SK-N-SH (cell line): Measurements from ENCODE around the gene ZNF277. TPM values are rescaled to one million over a fixed set of nuclear protein-coding genes. Genes with fewer than 3 reads are reported as not detected.

Source experiments
- CTCF ChIA-PET: fragments of 300-600, 350-600 bp; formaldehyde crosslinking; extraction: SDS; loops from one replicate; lab custom pipeline; 2021; lab: Yijun Ruan, JAX
- POLR2A ChIA-PET: fragments of 350-600 bp; sonication (Branson Sonifier 250); formaldehyde crosslinking; extraction: SDS; loops from one replicate; lab custom pipeline; 2020; ENCODE audit warnings: antibody characterized with exemption, inconsistent platforms; lab: Yijun Ruan, JAX
- DNase-seq: peaks from one replicate; pipeline ENCODE4 v3.0.0; 2012
- H2AFZ ChIP-seq: fragments of 200-600 bp; sonication (generic); 2 replicates; pipeline ENCODE4 v1.8.1; 2016; ENCODE audit warnings: antibody characterized with exemption, mild to moderate bottlenecking, low read depth
- H3F3A ChIP-seq: fragments of 200-600 bp; sonication (generic); replicated peaks from 2 replicates; pipeline ENCODE3; 2016; ENCODE audit warnings: antibody characterized with exemption, mild to moderate bottlenecking; ENCODE audit not compliant: insufficient read depth
- H3K27ac ChIP-seq, 2 experiments: fragments of 200-500 bp in 1 of 2; fragments of 200-600 bp in 1 of 2; sonication (Bioruptor generic) in 1 of 2; sonication (generic), shearing (Covaris generic) in 1 of 2; 2 replicates each; pipeline versions ENCODE4 v1.5.1 to v1.6.1; 2014 to 2016; ENCODE audit warnings: low read depth in 2 of 2, inconsistent platforms in 1 of 2, low read length in 1 of 2, mild to moderate bottlenecking in 1 of 2, mixed read lengths in 1 of 2
- H3K27me3 ChIP-seq: fragments of 200-600 bp; sonication (generic), shearing (Covaris generic); 2 replicates; pipeline ENCODE4 v1.6.1; 2016; ENCODE audit warnings: mixed run types; ENCODE audit not compliant: insufficient read depth
- H3K36me3 ChIP-seq, 2 experiments: fragments of 200-500 bp in 1 of 2; fragments of 200-600 bp in 1 of 2; sonication (Bioruptor generic) in 1 of 2; sonication (generic) in 1 of 2; replicated peaks in 1 of 2; 2 replicates each; pipeline versions ENCODE3 to v1.5.1; 2014 to 2016; ENCODE audit warnings: low read length in 1 of 2, mild to moderate bottlenecking in 1 of 2; ENCODE audit not compliant: insufficient read depth in 2 of 2, control insufficient read depth in 1 of 2
- H3K4me1 ChIP-seq, 2 experiments: fragments of 200-500 bp in 1 of 2; fragments of 200-600 bp in 1 of 2; sonication (Bioruptor generic) in 1 of 2; sonication (generic), shearing (Covaris generic) in 1 of 2; 2 replicates each; pipeline versions ENCODE4 v1.5.1 to v1.6.1; 2014 to 2016; ENCODE audit warnings: low read depth in 1 of 2, low read length in 1 of 2, mixed run types in 1 of 2; ENCODE audit not compliant: insufficient read depth in 2 of 2, control insufficient read depth in 1 of 2
- H3K4me2 ChIP-seq: fragments of 200-600 bp; sonication (generic), shearing (Covaris generic); 2 replicates; pipeline ENCODE4 v1.6.1; 2017; ENCODE audit warnings: mixed run types
- H3K4me3 ChIP-seq, 2 experiments: fragments of 200-500 bp in 1 of 2; fragments of 200-600 bp in 1 of 2; sonication (Bioruptor generic) in 1 of 2; sonication (generic), shearing (Covaris generic) in 1 of 2; 2 replicates each; pipeline versions ENCODE4 v1.5.1 to v1.8.1; 2014 to 2016; ENCODE audit warnings: low read depth in 2 of 2, inconsistent platforms in 1 of 2, low read length in 1 of 2, mild to moderate bottlenecking in 1 of 2, mixed read lengths in 1 of 2, moderate library complexity in 1 of 2
- H3K79me2 ChIP-seq: fragments of 200-600 bp; sonication (generic); 2 replicates; pipeline ENCODE4 v1.8.1; 2017; ENCODE audit warnings: mild to moderate bottlenecking; ENCODE audit not compliant: insufficient read depth
- H3K9ac ChIP-seq: fragments of 200-600 bp; sonication (generic); 2 replicates; pipeline ENCODE4 v1.6.1; 2017; ENCODE audit warnings: mixed run types
- H3K9me2 ChIP-seq: fragments of 200-600 bp; sonication (generic); 2 replicates; pipeline ENCODE4 v1.6.1; 2017; ENCODE audit warnings: mixed run types
- H3K9me3 ChIP-seq: fragments of 200-600 bp; sonication (generic); 2 replicates; pipeline ENCODE4 v1.6.1; 2017; ENCODE audit warnings: mixed run types, mild to moderate bottlenecking, moderate library complexity
- H4K20me1 ChIP-seq: fragments of 200-600 bp; sonication (generic); 2 replicates; pipeline ENCODE4 v1.6.1; 2017; ENCODE audit warnings: mild to moderate bottlenecking, mixed run types; ENCODE audit not compliant: insufficient read depth
- CHD2 ChIP-seq: fragments of 150-350 bp; IDR thresholded peaks from 2 replicates; pipeline ENCODE4 v1.6.1; 2018; ENCODE audit warnings: low read length; ENCODE audit not compliant: partially characterized antibody
- EP300 ChIP-seq, 2 experiments: IDR thresholded peaks; 2 replicates each; pipeline versions ENCODE4 v1.4.0 to v1.6.1; 2012; ENCODE audit warnings: borderline replicate concordance in 1 of 2, low read depth in 1 of 2, low read length in 1 of 2
- FOSL2 ChIP-seq: IDR thresholded peaks from 2 replicates; pipeline ENCODE4 v1.4.0; 2012; ENCODE audit warnings: low read depth, mild to moderate bottlenecking, moderate library complexity, borderline replicate concordance
- GABPA ChIP-seq: IDR thresholded peaks from 2 replicates; pipeline ENCODE4 v1.4.0; 2012; ENCODE audit warnings: low read depth, mild to moderate bottlenecking
- JUND ChIP-seq: IDR thresholded peaks from 2 replicates; pipeline ENCODE4 v1.4.0; 2012
- MEF2A ChIP-seq: IDR thresholded peaks from 2 replicates; pipeline ENCODE4 v1.4.0; 2012; ENCODE audit warnings: low read depth, borderline replicate concordance
- MXI1 ChIP-seq: IDR thresholded peaks from 2 replicates; pipeline ENCODE4 v1.6.1; 2012; ENCODE audit warnings: mild to moderate bottlenecking, low read depth, low read length, improper control_type of control experiment
- NFIC ChIP-seq: IDR thresholded peaks from 2 replicates; pipeline ENCODE4 v1.4.0; 2012; ENCODE audit warnings: borderline replicate concordance
- NRF1 ChIP-seq: IDR thresholded peaks from 2 replicates; pipeline ENCODE4 v1.6.1; 2012; ENCODE audit warnings: low read depth, mild to moderate bottlenecking, low read length
- RAD21 ChIP-seq: IDR thresholded peaks from 2 replicates; pipeline ENCODE4 v1.6.1; 2012; ENCODE audit warnings: mild to moderate bottlenecking, low read length
- SIN3A ChIP-seq: IDR thresholded peaks from 2 replicates; pipeline ENCODE4 v1.6.1; 2012; ENCODE audit warnings: low read depth, mild to moderate bottlenecking, low read length, moderate library complexity, borderline replicate concordance
- SMC3 ChIP-seq: IDR thresholded peaks from 2 replicates; pipeline ENCODE4 v1.6.1; 2012; ENCODE audit warnings: low read depth, low read length, improper control_type of control experiment
- WGBS: methylation state at CpG from one replicate; pipeline ENCODE4 v1.1.6; 2017; ENCODE audit warnings: low lambda C conversion rate; 5-methylcytosine and 5-hydroxymethylcytosine counted together
- polyA plus RNA-seq, 3 experiments: library from polyadenylated mRNA; depleted of rRNA; stranded (reverse); fragments of >200 nt; gene quantifications; 2 replicates each; pipeline ENCODE4 v1.2.3, GENCODE V29; 2012
- TF ChIP-seq, protein P1 (sequence below): IDR thresholded peaks from 2 replicates; pipeline ENCODE4 v1.4.0; 2012; ENCODE audit warnings: low read depth, borderline replicate concordance
- TF ChIP-seq, protein P2 (sequence below): IDR thresholded peaks from 2 replicates; pipeline ENCODE4 v1.4.0; 2012; ENCODE audit warnings: low read depth, borderline replicate concordance

Gene ZNF277
- polyA plus RNA-seq, 1 of the 3 experiments (the other 2 are of a cell fraction): 11.5 TPM

- H3K4me1 ChIP-seq: peaks cover 0 to 14% of the 10 kb centered on the region in 2 experiments; a peak in 2 of 4 replicates
- no peak overlapping the region for H3K4me2 ChIP-seq
- H2AFZ ChIP-seq: no peak overlapping the region
- no peak for DNase-seq
- ChIA-PET CTCF (no interaction called here), POLR2A (no interaction called here)
- no peak overlapping the region for H3K4me3 ChIP-seq
- H3F3A ChIP-seq: no peaks in the 10 kb centered on the region
- H3K79me2 ChIP-seq: no peaks in the 10 kb centered on the region
- H3K27ac ChIP-seq: no peak overlapping the region
- H3K9me3 ChIP-seq: no peaks in the 10 kb centered on the region
- H3K27me3 ChIP-seq: no peaks in the 10 kb centered on the region
- TF ChIP-seq FOSL2: no peak
- TF ChIP-seq, protein P1, sequence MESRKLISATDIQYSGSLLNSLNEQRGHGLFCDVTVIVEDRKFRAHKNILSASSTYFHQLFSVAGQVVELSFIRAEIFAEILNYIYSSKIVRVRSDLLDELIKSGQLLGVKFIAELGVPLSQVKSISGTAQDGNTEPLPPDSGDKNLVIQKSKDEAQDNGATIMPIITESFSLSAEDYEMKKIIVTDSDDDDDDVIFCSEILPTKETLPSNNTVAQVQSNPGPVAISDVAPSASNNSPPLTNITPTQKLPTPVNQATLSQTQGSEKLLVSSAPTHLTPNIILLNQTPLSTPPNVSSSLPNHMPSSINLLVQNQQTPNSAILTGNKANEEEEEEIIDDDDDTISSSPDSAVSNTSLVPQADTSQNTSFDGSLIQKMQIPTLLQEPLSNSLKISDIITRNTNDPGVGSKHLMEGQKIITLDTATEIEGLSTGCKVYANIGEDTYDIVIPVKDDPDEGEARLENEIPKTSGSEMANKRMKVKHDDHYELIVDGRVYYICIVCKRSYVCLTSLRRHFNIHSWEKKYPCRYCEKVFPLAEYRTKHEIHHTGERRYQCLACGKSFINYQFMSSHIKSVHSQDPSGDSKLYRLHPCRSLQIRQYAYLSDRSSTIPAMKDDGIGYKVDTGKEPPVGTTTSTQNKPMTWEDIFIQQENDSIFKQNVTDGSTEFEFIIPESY: no peak
- TF ChIP-seq RAD21: no peak
- TF ChIP-seq, all 33 proteins: peak for 0
- no peaks in the 10 kb centered on the region for H3K36me3 ChIP-seq
- H3K9ac ChIP-seq: no peak overlapping the region
- H4K20me1 ChIP-seq: no peaks in the 10 kb centered on the region
- 98% methylated on average over 2 of the region's 2 CpGs for WGBS
- no peaks in the 10 kb centered on the region for H3K9me2 ChIP-seq
Observed at GRCh38 chr7:112168915-112169314, 37.6 kb upstream of the ZNF277 start.

GRCh38 chr7:112171673-112172072 is 34.8 kb upstream of the ZNF277 start:
- peaks cover 0 to 10% of the 10 kb centered on the region in 2 experiments; a peak in 2 of 4 replicates for H3K4me1 ChIP-seq
- no peak overlapping the region for H3K27ac ChIP-seq
- ChIA-PET CTCF (interaction anchor here (1.1 to 1.8 kb wide), 3 partner anchors 16 to 408 kb away, joined by 3 to 4 read pairs (median 4); no protein-coding TSS in a partner anchor), POLR2A (no interaction called here)
- no peak overlapping the region for H2AFZ ChIP-seq
- H3K4me3 ChIP-seq: no peak overlapping the region
- H3K9me2 ChIP-seq: no peaks in the 10 kb centered on the region
- H3F3A ChIP-seq: no peaks in the 10 kb centered on the region
- DNase-seq: no peak
- WGBS: 77% methylated on average over 1 of the region's 1 CpG
- no peak overlapping the region for H3K4me2 ChIP-seq
- H3K36me3 ChIP-seq: no peaks in the 10 kb centered on the region
- TF ChIP-seq MXI1 (no peak), CHD2 (no peak), NRF1 (no peak), JUND (no peak), RAD21 (no peak), SIN3A (no peak), EP300 (IDR thresholded peaks at IDR 0.05; ENCODE audit: borderline replicate concordance in 1 of 2, low read depth in 1 of 2, low read length in 1 of 2) (no peak), NFIC (no peak), GABPA (no peak), SMC3 (no peak), MEF2A (no peak)
- TF ChIP-seq, protein P2, sequence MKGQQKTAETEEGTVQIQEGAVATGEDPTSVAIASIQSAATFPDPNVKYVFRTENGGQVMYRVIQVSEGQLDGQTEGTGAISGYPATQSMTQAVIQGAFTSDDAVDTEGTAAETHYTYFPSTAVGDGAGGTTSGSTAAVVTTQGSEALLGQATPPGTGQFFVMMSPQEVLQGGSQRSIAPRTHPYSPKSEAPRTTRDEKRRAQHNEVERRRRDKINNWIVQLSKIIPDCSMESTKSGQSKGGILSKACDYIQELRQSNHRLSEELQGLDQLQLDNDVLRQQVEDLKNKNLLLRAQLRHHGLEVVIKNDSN: no peak
- H3K9ac ChIP-seq: no peak overlapping the region
- H3K27me3 ChIP-seq: no peaks in the 10 kb centered on the region
- H3K9me3 ChIP-seq: no peaks in the 10 kb centered on the region
- no peaks in the 10 kb centered on the region for H4K20me1 ChIP-seq
- H3K79me2 ChIP-seq: no peaks in the 10 kb centered on the region
